Left ventricle myocardium inferior (tissue), 1 donor: ENCODE measurements around the gene LDLRAD3. TPM values are rescaled to one million over a fixed set of nuclear protein-coding genes. Genes with fewer than 3 reads are reported as not detected.

Source experiments
- DNase-seq: peaks from one replicate; pipeline ENCODE4 v3.0.0-alpha.2; 2020
- H3K27ac ChIP-seq: fragments of 200-600 bp; replicated peaks from 2 replicates; pipeline ENCODE4 v1.8.0; 2021
- H3K27me3 ChIP-seq: fragments of 200-600 bp; 2 replicates; pipeline ENCODE4 v1.8.0; 2021; ENCODE audit warnings: low read depth
- H3K36me3 ChIP-seq: fragments of 200-600 bp; 2 replicates; pipeline ENCODE4 v1.8.0; 2021
- H3K4me1 ChIP-seq: fragments of 200-600 bp; 2 replicates; pipeline ENCODE4 v1.8.0; 2021
- H3K4me3 ChIP-seq: fragments of 200-600 bp; 2 replicates; pipeline ENCODE4 v1.8.0; 2021; ENCODE audit warnings: mild to moderate bottlenecking, moderate library complexity
- H3K9me3 ChIP-seq: fragments of 200-600 bp; replicated peaks from 2 replicates; pipeline ENCODE4 v1.8.0; 2021
- intact Hi-C: fragments of 100-400 bp; cut with micrococcal nuclease; formaldehyde crosslinking; loops from one replicate; pipeline ENCODE4 v1.11.0; 2022
- long read RNA-seq: library from polyadenylated mRNA; unstranded; transcript quantifications from one replicate; pipeline ENCODE4 v2.0.0, GENCODE V29; 2021
- total RNA-seq: library from RNA; stranded (reverse); fragmentation: NEBNext Ultra II Directional; extraction: Animal tissue kit (Norgen Biotek cat#: 25700); gene quantifications from one replicate; pipeline ENCODE4 v1.2.1, GENCODE V29; 2021
- TF ChIP-seq, protein P1 (sequence below): fragments of 200-600 bp; IDR thresholded peaks from 2 replicates; pipeline ENCODE4 v1.8.0; 2021; ENCODE audit warnings: antibody characterized with exemption, mild to moderate bottlenecking, borderline replicate concordance
- donor health status: DM: no; HTN: yes; CAD: no; lungs with severe emphysema.

The LDLRAD3 gene, protein sequence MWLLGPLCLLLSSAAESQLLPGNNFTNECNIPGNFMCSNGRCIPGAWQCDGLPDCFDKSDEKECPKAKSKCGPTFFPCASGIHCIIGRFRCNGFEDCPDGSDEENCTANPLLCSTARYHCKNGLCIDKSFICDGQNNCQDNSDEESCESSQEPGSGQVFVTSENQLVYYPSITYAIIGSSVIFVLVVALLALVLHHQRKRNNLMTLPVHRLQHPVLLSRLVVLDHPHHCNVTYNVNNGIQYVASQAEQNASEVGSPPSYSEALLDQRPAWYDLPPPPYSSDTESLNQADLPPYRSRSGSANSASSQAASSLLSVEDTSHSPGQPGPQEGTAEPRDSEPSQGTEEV
- total RNA-seq: 1.0 TPM
- long read RNA-seq, partial matches to known transcripts: 2 of 3 reads
- long read RNA-seq, other reads (novel, unspliced or antisense): 1 of 3 reads

DNA sequence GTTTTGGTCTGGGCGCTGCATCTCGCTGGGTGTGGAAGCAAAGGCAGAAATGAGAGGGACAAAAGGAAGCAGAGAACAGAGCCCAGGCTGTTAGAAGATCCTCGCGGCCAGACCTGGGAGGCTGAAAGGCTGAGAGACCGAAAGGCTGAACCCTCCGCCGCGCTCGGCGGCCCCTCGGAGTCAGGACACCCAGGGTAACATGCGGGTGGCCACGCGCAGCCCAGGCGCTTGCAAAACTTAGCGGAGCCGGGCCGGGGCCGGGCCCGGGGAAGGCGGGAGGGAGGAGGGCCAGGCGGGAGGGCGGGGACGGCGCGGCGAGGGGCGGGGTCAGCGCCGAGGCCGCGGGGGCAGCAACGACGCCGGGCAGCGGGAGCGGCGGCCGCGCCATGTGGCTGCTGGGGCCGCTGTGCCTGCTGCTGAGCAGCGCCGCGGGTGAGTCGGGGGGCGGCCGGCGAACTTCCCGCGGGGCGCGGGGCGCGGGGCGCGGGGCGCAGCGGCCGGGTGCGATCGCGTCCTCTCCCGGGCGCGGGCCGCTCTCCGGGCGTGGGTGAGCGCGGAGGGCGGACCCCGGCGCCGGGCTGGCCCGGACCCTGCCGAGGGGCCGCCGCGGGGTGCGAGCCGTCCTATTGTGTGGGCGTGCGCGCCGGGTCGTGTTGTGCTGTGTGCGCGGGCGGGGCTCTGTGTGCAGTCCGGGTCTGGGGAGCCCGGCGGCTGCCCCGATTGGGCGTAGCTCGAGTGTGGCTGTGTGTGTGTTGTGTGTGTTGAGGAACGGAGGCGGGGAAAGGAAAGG lies at the start of gene LDLRAD3:
LDLRAD3 (plus strand) TSS at position 350 of the 790 bp plus-strand sequence; CDS start at position 387, 37 bp downstream.
- Histone ChIP-seq H3K27me3 (peaks cover 27% of the 10 kb centered on the region), H3K27ac (peak within 1 kb of the TSS; percentile 72), H3K4me3 (peak within 1 kb of the TSS; percentile 75), H3K9me3 (no peaks in the 10 kb centered on the region), H3K36me3 (no peaks in the 10 kb centered on the region), H3K4me1 (peaks cover 19% of the 10 kb centered on the region)
- peak; percentile 76 for DNase-seq
- TF ChIP-seq, protein P1, sequence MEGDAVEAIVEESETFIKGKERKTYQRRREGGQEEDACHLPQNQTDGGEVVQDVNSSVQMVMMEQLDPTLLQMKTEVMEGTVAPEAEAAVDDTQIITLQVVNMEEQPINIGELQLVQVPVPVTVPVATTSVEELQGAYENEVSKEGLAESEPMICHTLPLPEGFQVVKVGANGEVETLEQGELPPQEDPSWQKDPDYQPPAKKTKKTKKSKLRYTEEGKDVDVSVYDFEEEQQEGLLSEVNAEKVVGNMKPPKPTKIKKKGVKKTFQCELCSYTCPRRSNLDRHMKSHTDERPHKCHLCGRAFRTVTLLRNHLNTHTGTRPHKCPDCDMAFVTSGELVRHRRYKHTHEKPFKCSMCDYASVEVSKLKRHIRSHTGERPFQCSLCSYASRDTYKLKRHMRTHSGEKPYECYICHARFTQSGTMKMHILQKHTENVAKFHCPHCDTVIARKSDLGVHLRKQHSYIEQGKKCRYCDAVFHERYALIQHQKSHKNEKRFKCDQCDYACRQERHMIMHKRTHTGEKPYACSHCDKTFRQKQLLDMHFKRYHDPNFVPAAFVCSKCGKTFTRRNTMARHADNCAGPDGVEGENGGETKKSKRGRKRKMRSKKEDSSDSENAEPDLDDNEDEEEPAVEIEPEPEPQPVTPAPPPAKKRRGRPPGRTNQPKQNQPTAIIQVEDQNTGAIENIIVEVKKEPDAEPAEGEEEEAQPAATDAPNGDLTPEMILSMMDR: no peak
- intact Hi-C loops: no loop called here

DNA sequence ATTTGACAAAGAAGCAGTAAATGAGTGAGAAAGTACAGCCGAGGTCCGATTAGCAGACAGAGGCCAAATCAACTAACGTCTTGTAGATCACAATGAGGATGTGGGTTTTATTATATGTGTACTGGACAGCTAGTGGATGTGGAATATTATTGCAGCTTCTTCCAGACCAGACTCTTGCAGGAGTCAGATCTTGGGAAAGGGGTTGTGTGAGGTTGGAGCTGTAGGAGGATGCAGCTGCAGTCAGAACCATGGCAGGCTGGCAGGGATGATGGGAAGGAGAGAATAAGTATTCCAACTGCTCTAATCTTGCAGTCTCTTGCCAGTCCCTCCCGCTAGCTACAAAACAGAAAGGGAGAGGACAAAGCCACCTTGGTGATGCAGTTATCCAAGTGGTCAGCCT lies 46.8 kb upstream of the LDLRAD3 start:
- Histone ChIP-seq H3K9me3 (peaks cover 32% of the 10 kb centered on the region), H3K27me3 (peaks cover 22% of the 10 kb centered on the region), H3K4me3 (no peak overlapping the region), H3K36me3 (no peaks in the 10 kb centered on the region), H3K4me1 (no peaks in the 10 kb centered on the region), H3K27ac (no peak overlapping the region)
- intact Hi-C loops: no loop called here
- no peak for DNase-seq
- TF ChIP-seq, protein P1: no peak

DNA sequence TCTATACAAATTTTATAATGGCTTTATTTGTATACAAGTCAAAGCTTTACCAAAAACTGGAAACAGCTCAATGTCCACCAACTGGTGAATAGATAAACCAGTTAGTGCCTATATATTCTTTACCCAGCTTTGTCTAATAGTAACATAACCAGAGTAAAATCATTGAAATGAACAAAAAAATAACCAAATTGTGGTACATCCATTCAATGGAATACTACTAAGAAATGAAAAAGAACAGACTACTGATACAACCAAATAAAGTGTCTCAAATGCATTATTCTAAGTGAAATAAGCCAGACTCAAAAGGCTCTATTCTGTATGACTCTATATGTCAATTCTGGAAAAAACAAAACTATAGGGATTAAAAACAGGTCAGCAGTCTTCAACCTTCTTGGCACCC lies 40.9 kb upstream of the LDLRAD3 start:
- intact Hi-C loops: no loop called here
- Histone ChIP-seq H3K4me1 (no peaks in the 10 kb centered on the region), H3K36me3 (no peaks in the 10 kb centered on the region), H3K27ac (no peak overlapping the region), H3K4me3 (no peak overlapping the region), H3K9me3 (peaks cover 47% of the 10 kb centered on the region), H3K27me3 (peaks cover 9% of the 10 kb centered on the region)
- TF ChIP-seq, protein P1: no peak
- DNase-seq: no peak

DNA sequence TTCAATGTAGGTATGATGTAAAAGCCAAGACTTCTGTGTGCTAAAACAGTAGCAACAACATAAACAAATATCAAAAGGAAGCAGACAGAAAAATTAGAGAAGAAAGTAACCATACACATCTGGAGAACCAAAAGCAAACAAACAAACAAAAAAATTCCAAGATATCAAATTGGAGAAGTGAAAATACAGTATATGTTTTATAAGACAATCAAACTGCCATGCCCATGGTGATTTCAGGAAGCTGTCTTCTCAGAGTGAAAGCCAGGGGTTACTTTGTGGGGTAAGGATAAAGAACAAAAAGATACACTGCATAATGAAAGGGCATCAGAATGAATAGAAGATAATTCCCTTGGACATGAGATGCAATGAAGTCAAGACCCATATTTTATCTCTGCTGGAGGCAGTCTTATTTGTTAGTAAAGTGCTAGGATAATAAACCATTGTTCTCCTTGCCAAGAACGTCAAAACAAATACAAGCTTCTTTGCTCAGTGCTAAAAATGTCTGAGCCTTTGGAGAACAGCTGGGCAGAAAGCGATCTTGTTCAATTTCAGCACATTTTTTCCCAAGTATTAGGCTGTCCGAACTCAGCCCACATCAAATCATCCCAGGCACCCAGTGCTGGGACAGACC lies 38.1 kb upstream of the LDLRAD3 start:
- H3K27ac ChIP-seq: no peak overlapping the region
- DNase-seq: no peak
- H3K27me3 ChIP-seq: no peaks in the 10 kb centered on the region
- H3K4me1 ChIP-seq: no peaks in the 10 kb centered on the region
- intact Hi-C loops: no loop called here
- peaks cover 27% of the 10 kb centered on the region for H3K9me3 ChIP-seq
- TF ChIP-seq, protein P1: no peak
- no peaks in the 10 kb centered on the region for H3K36me3 ChIP-seq
- no peak overlapping the region for H3K4me3 ChIP-seq

DNA sequence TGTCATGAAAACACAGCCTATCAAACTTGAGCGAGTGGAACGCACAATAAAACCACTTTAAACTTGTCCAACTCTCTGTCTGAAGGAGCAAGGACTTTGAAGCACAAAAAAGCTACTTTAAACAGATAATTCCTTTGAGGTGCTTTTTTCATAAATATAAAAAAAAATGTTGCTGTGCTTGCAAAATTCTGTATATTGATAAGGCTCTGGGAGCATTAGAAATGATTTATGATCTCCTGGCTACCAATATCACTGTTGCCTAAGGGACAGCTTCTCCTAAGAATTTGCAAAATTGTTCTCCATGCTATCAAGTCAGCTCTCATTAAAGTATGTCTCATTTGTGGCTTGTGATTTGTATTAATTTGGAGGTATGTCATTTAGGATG lies 37.6 kb upstream of the LDLRAD3 start:
- no peaks in the 10 kb centered on the region for H3K27me3 ChIP-seq
- no peaks in the 10 kb centered on the region for H3K36me3 ChIP-seq
- H3K4me1 ChIP-seq: no peaks in the 10 kb centered on the region
- no peak for DNase-seq
- peaks cover 22% of the 10 kb centered on the region for H3K9me3 ChIP-seq
- intact Hi-C loops: no loop called here
- TF ChIP-seq, protein P1: no peak
- H3K4me3 ChIP-seq: no peak overlapping the region
- no peak overlapping the region for H3K27ac ChIP-seq
